Natural killer cell (primary cell): ENCODE results near the gene ZNF277. TPM values are rescaled to one million over a fixed set of nuclear protein-coding genes. Genes with fewer than 3 reads are reported as not detected.

Experiments
- ATAC-seq, 3 donors: fragments of 150-1000 bp in 2 of 3; fragments of 200-7000 bp in 1 of 3; cut with Tn5 transposase; 1 replicate in 1 of 3; 2 replicates in 2 of 3; pipeline ENCODE4 v1.10.0; 2021; ENCODE audit warnings: mild to moderate bottlenecking in 2 of 3, moderate library complexity in 2 of 3
- DNase-seq, 2 donors: peaks; one replicate each; pipeline versions ENCODE4 v3.0.0 to v3.0.0-alpha.2; 2013 to 2021; ENCODE audit warnings: mixed read lengths in 1 of 2
- H3K27ac ChIP-seq: one replicate; pipeline ENCODE4 v1.5.1; 2013; ENCODE audit warnings: mild to moderate bottlenecking, low read length
- H3K27me3 ChIP-seq: one replicate; pipeline ENCODE4 v1.6.1; 2013; ENCODE audit warnings: low read length; ENCODE audit not compliant: control insufficient read depth, insufficient read depth
- H3K36me3 ChIP-seq: one replicate; pipeline ENCODE4 v1.6.1; 2013; ENCODE audit warnings: low read length; ENCODE audit not compliant: control insufficient read depth, insufficient read depth
- H3K4me1 ChIP-seq: one replicate; pipeline ENCODE4 v1.6.1; 2013; ENCODE audit warnings: low read length; ENCODE audit not compliant: control insufficient read depth, insufficient read depth
- H3K4me3 ChIP-seq: one replicate; pipeline ENCODE4 v1.5.1; 2013; ENCODE audit warnings: low read length
- H3K9me3 ChIP-seq: one replicate; pipeline ENCODE4 v1.6.1; 2013; ENCODE audit warnings: low read length; ENCODE audit not compliant: control insufficient read depth, insufficient read depth
- H3K27ac Mint-ChIP-seq, 2 donors: one replicate each; pipeline ENCODE4 v1.8.0; 2022; ENCODE audit warnings: mild to moderate bottlenecking in 2 of 2, mixed read lengths in 2 of 2, moderate library complexity in 1 of 2
- H3K27me3 Mint-ChIP-seq, 2 donors: one replicate each; pipeline ENCODE4 v1.8.0; 2022; ENCODE audit warnings: low read depth in 2 of 2, mixed read lengths in 2 of 2
- H3K36me3 Mint-ChIP-seq: one replicate; pipeline ENCODE4 v1.8.0; 2022; ENCODE audit warnings: mixed read lengths
- H3K4me1 Mint-ChIP-seq, 2 donors: one replicate each; pipeline ENCODE4 v1.8.0; 2022; ENCODE audit warnings: mixed read lengths in 2 of 2
- H3K4me3 Mint-ChIP-seq: one replicate; pipeline ENCODE4 v1.8.0; 2022; ENCODE audit warnings: mild to moderate bottlenecking, moderate library complexity, mixed read lengths
- H3K9me3 Mint-ChIP-seq, 2 donors: one replicate each; pipeline ENCODE4 v1.8.0; 2022; ENCODE audit warnings: mixed read lengths in 2 of 2
- CTCF ChIP-seq: fragments of 200-600 bp; IDR thresholded peaks from one replicate; pipeline ENCODE4 v1.8.0; 2022; ENCODE audit warnings: antibody characterized with exemption
- WGBS: methylation state at CpG from one replicate; pipeline ENCODE4 v1.1.7; 2013; ENCODE audit warnings: missing lambda C conversion rate; ENCODE audit not compliant: insufficient coverage; 5-methylcytosine and 5-hydroxymethylcytosine counted together
- intact Hi-C: fragments of 100-400 bp; cut with micrococcal nuclease; formaldehyde crosslinking; loops from one replicate; pipeline ENCODE4 v1.14.2; 2022
- total RNA-seq, 4 donors: library from RNA; stranded (reverse); fragments of 120-200 nt in 1 of 4; gene quantifications; one replicate each; pipeline versions ENCODE4 v1.2.3 to v1.2.4, GENCODE V29; 2013 to 2022

Gene ZNF277
- total RNA-seq, 3 donors from 2014 or later (not counting 1 experiment from before 2014, with no cell fraction given): 13.0 to 20.8 (median 16.7) TPM

GRCh38 chr7:112267944-112268691, 61.6 kb downstream of the ZNF277 start:
- ATAC-seq (no peak), DNase-seq (no peak)
- intact Hi-C loops: no loop called here
- Mint-ChIP-seq H3K36me3 (no peaks in the 10 kb centered on the region), H3K27me3 (no peaks in the 10 kb centered on the region), H3K4me1 (peaks cover 40 to 48% of the 10 kb centered on the region in 2 donors), H3K27ac (no peak overlapping the region), H3K9me3 (no peaks in the 10 kb centered on the region), H3K4me3 (no peak overlapping the region)
- Histone ChIP-seq H3K4me3 (no peak overlapping the region), H3K9me3 (peaks cover 3% of the 10 kb centered on the region), H3K4me1 (peaks cover 4% of the 10 kb centered on the region), H3K27me3 (no peaks in the 10 kb centered on the region), H3K36me3 (no peaks in the 10 kb centered on the region), H3K27ac (no peak overlapping the region)
- no CpG with 5 or more reads among the region's 1 CpG for WGBS
- no peak for TF ChIP-seq CTCF

- no peak overlapping the region for H3K27ac Mint-ChIP-seq
- H3K27me3 Mint-ChIP-seq: no peaks in the 10 kb centered on the region
- ATAC-seq (no peak), DNase-seq (no peak)
- peaks cover 33 to 39% of the 10 kb centered on the region in 2 donors for H3K4me1 Mint-ChIP-seq
- no peak overlapping the region for H3K27ac ChIP-seq
- no peak overlapping the region for H3K4me3 Mint-ChIP-seq
- H3K9me3 ChIP-seq: peaks cover 5% of the 10 kb centered on the region
- no peak overlapping the region for H3K4me3 ChIP-seq
- intact Hi-C loops: no loop called here
- TF ChIP-seq CTCF: no peak
- no peaks in the 10 kb centered on the region for H3K27me3 ChIP-seq
- no peaks in the 10 kb centered on the region for H3K36me3 ChIP-seq
- no peaks in the 10 kb centered on the region for H3K9me3 Mint-ChIP-seq
- no CpG with 5 or more reads among the region's 2 CpGs for WGBS
- peaks cover 1% of the 10 kb centered on the region for H3K4me1 ChIP-seq
- H3K36me3 Mint-ChIP-seq: no peaks in the 10 kb centered on the region
Observed at GRCh38 chr7:112271162-112271561, 64.7 kb downstream of the ZNF277 start.

- Mint-ChIP-seq H3K4me3 (no peak overlapping the region), H3K9me3 (no peaks in the 10 kb centered on the region)
- H3K36me3 ChIP-seq: no peaks in the 10 kb centered on the region
Observed at GRCh38 chr7:112272921-112273561, 66.5 kb downstream of the ZNF277 start.

More at GRCh38 chr7:112272921-112273561, 66.5 kb downstream of the ZNF277 start:
- Histone ChIP-seq H3K27me3 (no peaks in the 10 kb centered on the region), H3K27ac (no peak overlapping the region), H3K4me3 (no peak overlapping the region), H3K4me1 (no peaks in the 10 kb centered on the region), H3K9me3 (peaks cover 5% of the 10 kb centered on the region)
- DNase-seq: peak in 1 of 2 donors; percentile 5
- intact Hi-C loops: no loop called here
- Mint-ChIP-seq H3K27me3 (no peaks in the 10 kb centered on the region), H3K27ac (peak overlapping the region; percentile 60 to 62), H3K4me1 (peaks cover 21 to 25% of the 10 kb centered on the region in 2 donors), H3K36me3 (no peaks in the 10 kb centered on the region)
- no peak for TF ChIP-seq CTCF
- WGBS: 69% methylated on average over 6 of the region's 7 CpGs
- ATAC-seq: peak; percentile 64 to 81 (median 67)
